Right lobe of liver (tissue), 6 donors: Measurements from ENCODE around the gene DMKN. TPM values are rescaled to one million over a fixed set of nuclear protein-coding genes. Genes with fewer than 3 reads are reported as not detected.

Experiments used
- ATAC-seq, 4 donors: fragments of 200-7000 bp; cut with Tn5 transposase; one replicate each; pipeline ENCODE4 v1.9.1; 2020; ENCODE audit warnings: mild to moderate bottlenecking in 4 of 4, moderate library complexity in 4 of 4
- DNase-seq, 3 donors: peaks; one replicate each; pipeline ENCODE4 v3.0.0-alpha.2; 2020
- H3K27ac ChIP-seq, 3 donors: fragments of 200-600 bp; one replicate each; pipeline ENCODE4 v1.8.0; 2022
- H3K27me3 ChIP-seq, 2 donors: fragments of 200-600 bp; one replicate each; pipeline ENCODE4 v1.8.0; 2022
- H3K36me3 ChIP-seq, 4 donors: fragments of 200-600 bp; sonication (generic) in 1 of 4; one replicate each; pipeline versions ENCODE4 v1.5.1 to v1.8.0; 2017 to 2022; ENCODE audit warnings: control low read depth in 1 of 4
- H3K4me1 ChIP-seq, 4 donors: fragments of 200-600 bp; sonication (generic) in 1 of 4; one replicate each; pipeline versions ENCODE4 v1.5.1 to v1.8.0; 2017 to 2022; ENCODE audit warnings: control low read depth in 1 of 4
- H3K4me3 ChIP-seq, 3 donors: fragments of 200-600 bp; one replicate each; pipeline ENCODE4 v1.8.0; 2022
- H3K9me3 ChIP-seq, 4 donors: fragments of 200-600 bp; sonication (generic) in 1 of 4; one replicate each; pipeline versions ENCODE4 v1.5.1 to v1.8.0; 2017 to 2022; ENCODE audit warnings: control low read depth in 1 of 4
- CTCF ChIP-seq, 4 donors: fragments of 200-600 bp in 3 of 4; fragments of 450-650 bp in 1 of 4; IDR thresholded peaks; one replicate each; pipeline versions ENCODE4 v1.5.1 to v1.8.0; 2016 to 2022; ENCODE audit warnings: antibody characterized with exemption in 4 of 4, mild to moderate bottlenecking in 2 of 4
- POLR2A ChIP-seq: fragments of 450-650 bp; IDR thresholded peaks from one replicate; pipeline ENCODE4 v1.6.1; 2017; ENCODE audit warnings: antibody characterized with exemption, mild to moderate bottlenecking
- WGBS: methylation state at CpG from one replicate; pipeline ENCODE4 v1.1.6; 2018; ENCODE audit warnings: low coverage, low lambda C conversion rate; ENCODE audit not compliant: insufficient coverage; ENCODE audit errors: missing lambda C conversion rate; 5-methylcytosine and 5-hydroxymethylcytosine counted together
- intact Hi-C, 2 donors: fragments of 100-400 bp; cut with DNase I; formaldehyde crosslinking; loops; one replicate each; pipeline versions ENCODE4 v1.11.2 to v1.14.1; 2022
- total RNA-seq, 6 experiments: library from RNA; depleted of rRNA in 2 of 6; stranded (reverse); fragments of >200 nt in 2 of 6; fragmentation: NEBNext Ultra II Directional in 3 of 6; extraction: Animal tissue kit (Norgen Biotek cat#: 25700) in 3 of 6; gene quantifications; one replicate each; pipeline versions ENCODE4 v1.1.0 to v1.2.4, GENCODE V29; 2016 to 2023
- donor health status: DM: no; HTN: yes; CAD: no.
- donor health status: DM: no; HTN: no; CAD: no.
- donor health status: DM: no; HTN: no; CAD: no.
- donor health status: DM: no; HTN: yes; CAD: no.
- donor health status: DM: no; HTN: yes; CAD: no.

DMKN gene
- total RNA-seq, 6 experiments from 2014 or later: 1.0 to 4.0 (median 2.0) TPM

- peak; percentile 77 to 88 (median 82) for ATAC-seq
- H3K4me1 ChIP-seq: peaks cover 0 to 36% (median 10%) of the 10 kb centered on the region in 4 donors
- no peaks in the 10 kb centered on the region for H3K27me3 ChIP-seq
- intact Hi-C loops: no loop called here
- no peaks in the 10 kb centered on the region for H3K36me3 ChIP-seq
- 11% methylated on average over 10 of the region's 14 CpGs for WGBS
- TF ChIP-seq POLR2A (no peak), CTCF (IDR thresholded peaks at IDR 0.05) (no peak)
- H3K27ac ChIP-seq: peak overlapping the region; percentile 41 to 88 (median 61)
- peaks cover 0 to 2% (median 0%) of the 10 kb centered on the region in 4 donors for H3K9me3 ChIP-seq
- peak; percentile 88 to 92 (median 90) for DNase-seq
- H3K4me3 ChIP-seq: peak overlapping the region in 2 of 3 donors; percentile 24 to 33
These were observed 53.9 kb downstream of the DMKN start for GRCh38 chr19:35459414-35460082.

- H3K27ac ChIP-seq: peak overlapping the region; percentile 41 to 88 (median 61)
- DNase-seq: peak in 2 of 3 donors; percentile 68 to 80
- TF ChIP-seq CTCF (IDR thresholded peaks at IDR 0.05) (no peak), POLR2A (peak; percentile 34)
- peak overlapping the region in 2 of 3 donors; percentile 24 to 33 for H3K4me3 ChIP-seq
- H3K9me3 ChIP-seq: peaks cover 0 to 2% (median 0%) of the 10 kb centered on the region in 4 donors
- ATAC-seq: peak; percentile 59 to 88 (median 80)
- H3K4me1 ChIP-seq: peaks cover 0 to 40% (median 10%) of the 10 kb centered on the region in 4 donors
- no peaks in the 10 kb centered on the region for H3K36me3 ChIP-seq
- 5% methylated on average over 9 of the region's 10 CpGs for WGBS
- H3K27me3 ChIP-seq: no peaks in the 10 kb centered on the region
- intact Hi-C loops: no loop called here
These were observed 54.6 kb downstream of the DMKN start for GRCh38 chr19:35458731-35459391.

GRCh38 chr19:35458192-35458591 is 55.3 kb downstream of the DMKN start:
- DNase-seq (no peak), ATAC-seq (no peak)
- WGBS: 40% methylated on average over 1 of the region's 1 CpG
- no peaks in the 10 kb centered on the region for H3K27me3 ChIP-seq
- peaks cover 0 to 2% (median 0%) of the 10 kb centered on the region in 4 donors for H3K9me3 ChIP-seq
- intact Hi-C loops: no loop called here
- peaks cover 0 to 40% (median 10%) of the 10 kb centered on the region in 4 donors for H3K4me1 ChIP-seq
- no peak overlapping the region for H3K27ac ChIP-seq
- H3K4me3 ChIP-seq: no peak overlapping the region
- TF ChIP-seq CTCF (IDR thresholded peaks at IDR 0.05): no peak
- no peak for TF ChIP-seq POLR2A
- H3K36me3 ChIP-seq: no peaks in the 10 kb centered on the region

- no peaks in the 10 kb centered on the region for H3K27me3 ChIP-seq
- ATAC-seq (no peak), DNase-seq (no peak)
- 100% methylated on average over 2 of the region's 5 CpGs for WGBS
- no peaks in the 10 kb centered on the region for H3K9me3 ChIP-seq
- no peak for TF ChIP-seq CTCF (IDR thresholded peaks at IDR 0.05)
- no peak for TF ChIP-seq POLR2A
- intact Hi-C loops: no loop called here
- peaks cover 0 to 40% (median 10%) of the 10 kb centered on the region in 4 donors for H3K4me1 ChIP-seq
- no peaks in the 10 kb centered on the region for H3K36me3 ChIP-seq
- no peak overlapping the region for H3K4me3 ChIP-seq
- no peak overlapping the region for H3K27ac ChIP-seq
These were observed 56.3 kb downstream of the DMKN start for GRCh38 chr19:35457173-35457572.
